NB4 (cell line): ENCODE measurements around the gene CHRM2.

Experiments used
- CTCF ChIP-seq: IDR thresholded peaks from one replicate; pipeline ENCODE4 v1.5.1; 2012; ENCODE audit warnings: low read depth, low read length
- MAX ChIP-seq: IDR thresholded peaks from 2 replicates; pipeline ENCODE4 v1.6.1; 2011; ENCODE audit warnings: low read depth, low read length
- MYC ChIP-seq: IDR thresholded peaks from 2 replicates; pipeline ENCODE4 v1.6.1; 2011; ENCODE audit warnings: low read depth, low read length
- POLR2A ChIP-seq: IDR thresholded peaks from 2 replicates; pipeline ENCODE4 v1.6.1; 2011; ENCODE audit warnings: mild to moderate bottlenecking; ENCODE audit not compliant: insufficient read length; ENCODE audit errors: extremely low read depth

DNA sequence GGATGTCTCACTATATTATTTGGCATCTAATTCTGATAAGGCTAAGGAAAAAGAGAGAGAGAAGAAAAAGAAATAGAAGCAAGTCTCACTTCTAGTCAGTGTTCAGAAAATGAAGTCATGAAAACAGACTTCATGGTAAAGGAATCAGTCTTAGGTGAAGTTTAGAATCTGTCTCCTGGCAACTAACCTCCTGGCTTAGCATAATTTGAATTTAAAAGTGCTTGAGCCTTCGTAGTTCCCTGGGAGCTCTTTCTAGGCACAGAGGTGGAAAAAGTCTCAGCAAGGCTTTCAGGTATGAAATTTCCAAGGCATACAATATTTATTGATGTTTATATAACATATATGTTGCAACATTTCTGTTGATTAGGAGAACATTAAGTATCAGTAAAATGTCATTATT is 10.4 kb downstream of the CHRM2 start:
- TF ChIP-seq CTCF (no peak), POLR2A (no peak), MYC (no peak), MAX (no peak)
